ENCODE data around the gene EPB41L1.

EPB41L1 gene

DNA sequence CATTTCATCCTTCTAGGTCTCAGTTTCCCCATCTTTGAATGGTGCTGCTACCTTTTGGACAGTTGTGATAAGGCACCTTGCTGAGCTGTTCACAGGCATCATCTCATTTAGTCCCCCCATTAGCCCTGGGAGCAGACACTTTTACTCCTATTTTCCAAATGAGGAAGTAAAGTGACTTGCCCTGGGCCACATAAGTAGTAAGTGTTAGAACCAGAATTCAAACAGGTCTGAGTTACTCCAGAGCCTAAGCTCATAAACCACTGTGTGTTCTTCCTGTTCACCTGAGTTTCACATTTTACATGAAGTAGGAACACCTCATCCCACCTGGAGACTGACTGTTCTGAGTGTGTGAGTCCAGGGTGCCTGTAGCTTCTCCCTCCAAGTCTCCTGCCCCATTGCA, 43.5 kb upstream of the EPB41L1 start:
- Histone ChIP-seq H3K4me1 (ENCODE audit: insufficient read depth, low read length) (no peaks in the 10 kb centered on the region), H3K9ac (ENCODE audit: low read depth, low read length) (no peak overlapping the region), H2AFZ (ENCODE audit: low read depth, low read length) (no peak overlapping the region), H3K79me2 (ENCODE audit: insufficient read depth, low read length) (no peaks in the 10 kb centered on the region), H3K4me2 (ENCODE audit: insufficient read depth, low read length) (no peak overlapping the region), H3K27ac (ENCODE audit: low read length) (no peak overlapping the region), H3K27me3 (ENCODE audit: insufficient read depth, low read length, poor library complexity) (peaks cover 4% of the 10 kb centered on the region), H3K9me3 (ENCODE audit: insufficient read depth, low read length, severe bottlenecking) (no peaks in the 10 kb centered on the region), H3K4me3 (ENCODE audit: low read depth in 1 of 2, low read length in 2 of 2) (no peak overlapping the region), H3K36me3 (ENCODE audit: insufficient read depth, low read length) (no peaks in the 10 kb centered on the region), H4K20me1 (ENCODE audit: insufficient read depth, low read length) (no peaks in the 10 kb centered on the region)
- DNase-seq (no peak), ATAC-seq (ENCODE audit: insufficient read depth, low read depth) (no peak)
- TF ChIP-seq EZH2 (IDR thresholded peaks at IDR 0.05; ENCODE audit: borderline replicate concordance, low read depth, low read length, severe bottlenecking) = no peak

DNA sequence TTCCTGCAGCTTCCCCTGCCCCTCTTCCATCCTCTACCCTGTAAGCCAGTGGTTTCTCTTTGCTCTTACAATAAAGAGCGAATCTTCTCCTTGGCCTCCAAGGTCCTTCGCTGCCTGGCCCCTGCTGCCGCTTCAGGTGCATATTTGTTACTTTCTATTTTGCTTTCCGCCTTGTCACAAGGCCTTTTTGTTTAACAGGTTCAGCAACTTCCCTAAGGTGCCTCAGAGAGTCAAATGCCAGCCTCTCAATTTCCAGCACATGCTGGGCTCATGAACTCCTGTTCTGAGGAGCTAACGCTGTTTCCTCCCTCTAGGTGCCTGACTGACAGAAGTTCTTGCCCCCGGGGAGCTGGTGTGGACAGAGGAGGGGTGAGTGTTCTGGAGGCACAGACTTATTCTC, 42.4 kb upstream of the EPB41L1 start:
- Histone ChIP-seq H3K4me3 (ENCODE audit: low read depth in 1 of 2, low read length in 2 of 2) (no peak overlapping the region), H3K27me3 (ENCODE audit: insufficient read depth, low read length, poor library complexity) (peaks cover 9% of the 10 kb centered on the region), H2AFZ (ENCODE audit: low read depth, low read length) (no peak overlapping the region), H3K36me3 (ENCODE audit: insufficient read depth, low read length) (no peaks in the 10 kb centered on the region), H3K4me1 (ENCODE audit: insufficient read depth, low read length) (no peaks in the 10 kb centered on the region), H4K20me1 (ENCODE audit: insufficient read depth, low read length) (no peaks in the 10 kb centered on the region), H3K79me2 (ENCODE audit: insufficient read depth, low read length) (no peaks in the 10 kb centered on the region), H3K27ac (ENCODE audit: low read length) (no peak overlapping the region), H3K9ac (ENCODE audit: low read depth, low read length) (no peak overlapping the region), H3K9me3 (ENCODE audit: insufficient read depth, low read length, severe bottlenecking) (no peaks in the 10 kb centered on the region), H3K4me2 (ENCODE audit: insufficient read depth, low read length) (no peak overlapping the region)
- DNase-seq (no peak), ATAC-seq (ENCODE audit: insufficient read depth, low read depth) (no peak)
- no peak for TF ChIP-seq EZH2 (IDR thresholded peaks at IDR 0.05; ENCODE audit: borderline replicate concordance, low read depth, low read length, severe bottlenecking)

DNA sequence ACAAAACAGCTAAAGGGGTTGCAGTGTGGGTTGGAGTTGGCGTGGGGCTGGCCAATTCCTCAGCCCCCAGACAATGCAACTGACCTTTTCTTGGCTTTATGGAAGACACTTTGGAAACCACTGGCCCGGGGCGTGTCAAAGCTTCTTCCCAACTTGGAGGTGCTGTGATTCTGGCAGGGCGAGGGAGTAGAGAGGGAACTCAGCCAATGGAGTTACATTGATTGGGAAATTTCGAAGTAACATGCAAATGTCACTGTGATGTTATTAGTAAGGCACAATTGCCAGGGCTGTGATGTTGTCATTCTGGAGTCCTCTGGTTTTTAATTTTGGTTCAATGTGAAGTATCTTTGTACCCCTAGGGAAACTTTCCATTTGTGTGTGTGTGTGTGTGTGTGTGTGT, 41.5 kb upstream of the EPB41L1 start:
- Histone ChIP-seq H3K4me1 (ENCODE audit: insufficient read depth, low read length) (no peaks in the 10 kb centered on the region), H3K4me2 (ENCODE audit: insufficient read depth, low read length) (no peak overlapping the region), H2AFZ (ENCODE audit: low read depth, low read length) (no peak overlapping the region), H3K9ac (ENCODE audit: low read depth, low read length) (no peak overlapping the region), H3K79me2 (ENCODE audit: insufficient read depth, low read length) (no peaks in the 10 kb centered on the region), H4K20me1 (ENCODE audit: insufficient read depth, low read length) (no peaks in the 10 kb centered on the region), H3K36me3 (ENCODE audit: insufficient read depth, low read length) (no peaks in the 10 kb centered on the region), H3K4me3 (ENCODE audit: low read depth in 1 of 2, low read length in 2 of 2) (no peak overlapping the region), H3K9me3 (ENCODE audit: insufficient read depth, low read length, severe bottlenecking) (no peaks in the 10 kb centered on the region), H3K27me3 (ENCODE audit: insufficient read depth, low read length, poor library complexity) (peaks cover 9% of the 10 kb centered on the region), H3K27ac (ENCODE audit: low read length) (no peak overlapping the region)
- TF ChIP-seq, protein P1, sequence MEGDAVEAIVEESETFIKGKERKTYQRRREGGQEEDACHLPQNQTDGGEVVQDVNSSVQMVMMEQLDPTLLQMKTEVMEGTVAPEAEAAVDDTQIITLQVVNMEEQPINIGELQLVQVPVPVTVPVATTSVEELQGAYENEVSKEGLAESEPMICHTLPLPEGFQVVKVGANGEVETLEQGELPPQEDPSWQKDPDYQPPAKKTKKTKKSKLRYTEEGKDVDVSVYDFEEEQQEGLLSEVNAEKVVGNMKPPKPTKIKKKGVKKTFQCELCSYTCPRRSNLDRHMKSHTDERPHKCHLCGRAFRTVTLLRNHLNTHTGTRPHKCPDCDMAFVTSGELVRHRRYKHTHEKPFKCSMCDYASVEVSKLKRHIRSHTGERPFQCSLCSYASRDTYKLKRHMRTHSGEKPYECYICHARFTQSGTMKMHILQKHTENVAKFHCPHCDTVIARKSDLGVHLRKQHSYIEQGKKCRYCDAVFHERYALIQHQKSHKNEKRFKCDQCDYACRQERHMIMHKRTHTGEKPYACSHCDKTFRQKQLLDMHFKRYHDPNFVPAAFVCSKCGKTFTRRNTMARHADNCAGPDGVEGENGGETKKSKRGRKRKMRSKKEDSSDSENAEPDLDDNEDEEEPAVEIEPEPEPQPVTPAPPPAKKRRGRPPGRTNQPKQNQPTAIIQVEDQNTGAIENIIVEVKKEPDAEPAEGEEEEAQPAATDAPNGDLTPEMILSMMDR (IDR thresholded peaks at IDR 0.05; ENCODE audit: borderline replicate concordance, extremely low read depth, low read length, poor library complexity, severe bottlenecking) = no peak
- no peak for TF ChIP-seq EZH2 (IDR thresholded peaks at IDR 0.05; ENCODE audit: borderline replicate concordance, low read depth, low read length, severe bottlenecking)
- no peak for DNase-seq
- ATAC-seq (ENCODE audit: insufficient read depth, low read depth) = no peak

DNA sequence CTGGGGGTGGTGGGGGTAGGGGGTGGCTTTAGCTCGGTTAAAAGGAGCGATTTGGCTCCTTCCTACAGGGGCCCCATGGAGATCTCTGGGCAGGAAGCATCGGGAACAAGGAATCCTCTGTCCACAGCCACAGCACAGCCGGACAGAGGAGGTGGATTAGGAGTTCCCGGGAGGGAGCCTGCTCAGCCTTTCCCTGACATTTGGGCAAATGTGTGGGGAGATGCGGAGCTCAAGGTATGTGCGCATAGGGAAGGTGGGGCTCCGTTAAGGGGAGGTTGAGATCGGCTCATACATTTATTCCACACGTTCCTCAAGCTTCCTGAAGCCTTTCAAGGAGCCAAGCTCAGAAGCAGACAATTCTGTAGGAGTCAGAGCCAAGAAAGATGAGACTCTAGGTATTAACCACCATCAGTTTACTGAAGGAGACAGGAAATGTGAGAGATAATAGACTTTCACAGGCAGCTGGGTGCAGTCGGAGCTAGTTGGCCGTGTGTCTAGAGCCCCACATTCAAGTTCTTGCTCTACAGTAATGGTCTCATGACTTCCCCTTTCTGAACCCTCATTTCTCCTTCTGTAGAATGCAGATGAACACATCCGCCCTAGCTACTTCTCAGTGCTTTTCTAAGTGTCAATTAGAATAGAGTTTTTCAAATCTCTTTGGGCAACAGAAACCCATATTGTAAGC, 40.8 kb upstream of the EPB41L1 start:
- ATAC-seq (ENCODE audit: insufficient read depth, low read depth) (no peak), DNase-seq (no peak)
- Histone ChIP-seq H3K79me2 (ENCODE audit: insufficient read depth, low read length) (no peaks in the 10 kb centered on the region), H4K20me1 (ENCODE audit: insufficient read depth, low read length) (no peaks in the 10 kb centered on the region), H3K4me2 (ENCODE audit: insufficient read depth, low read length) (no peak overlapping the region), H3K27me3 (ENCODE audit: insufficient read depth, low read length, poor library complexity) (peaks cover 9% of the 10 kb centered on the region), H3K9ac (ENCODE audit: low read depth, low read length) (no peak overlapping the region), H3K36me3 (ENCODE audit: insufficient read depth, low read length) (no peaks in the 10 kb centered on the region), H2AFZ (ENCODE audit: low read depth, low read length) (no peak overlapping the region), H3K27ac (ENCODE audit: low read length) (no peak overlapping the region), H3K4me3 (ENCODE audit: low read depth in 1 of 2, low read length in 2 of 2) (no peak overlapping the region), H3K9me3 (ENCODE audit: insufficient read depth, low read length, severe bottlenecking) (no peaks in the 10 kb centered on the region), H3K4me1 (ENCODE audit: insufficient read depth, low read length) (no peaks in the 10 kb centered on the region)
- TF ChIP-seq EZH2 (IDR thresholded peaks at IDR 0.05; ENCODE audit: borderline replicate concordance, low read depth, low read length, severe bottlenecking) = no peak
- TF ChIP-seq, protein P1 (IDR thresholded peaks at IDR 0.05; ENCODE audit: borderline replicate concordance, extremely low read depth, low read length, poor library complexity, severe bottlenecking) = no peak

Measured in DND-41 (cell line).